Measurements from ENCODE around the gene PA2G4. TPM values are rescaled to one million over a fixed set of nuclear protein-coding genes. Genes with fewer than 3 reads are reported as not detected.
A peak's percentile ranks its signal among the peaks of the same experiment; 100 is the strongest.

The PA2G4 gene
- total and polyA plus RNA-seq, 2 donors (not counting 1 experiment from before 2014, with no cell fraction given): 92.2 to 202 TPM

DNA sequence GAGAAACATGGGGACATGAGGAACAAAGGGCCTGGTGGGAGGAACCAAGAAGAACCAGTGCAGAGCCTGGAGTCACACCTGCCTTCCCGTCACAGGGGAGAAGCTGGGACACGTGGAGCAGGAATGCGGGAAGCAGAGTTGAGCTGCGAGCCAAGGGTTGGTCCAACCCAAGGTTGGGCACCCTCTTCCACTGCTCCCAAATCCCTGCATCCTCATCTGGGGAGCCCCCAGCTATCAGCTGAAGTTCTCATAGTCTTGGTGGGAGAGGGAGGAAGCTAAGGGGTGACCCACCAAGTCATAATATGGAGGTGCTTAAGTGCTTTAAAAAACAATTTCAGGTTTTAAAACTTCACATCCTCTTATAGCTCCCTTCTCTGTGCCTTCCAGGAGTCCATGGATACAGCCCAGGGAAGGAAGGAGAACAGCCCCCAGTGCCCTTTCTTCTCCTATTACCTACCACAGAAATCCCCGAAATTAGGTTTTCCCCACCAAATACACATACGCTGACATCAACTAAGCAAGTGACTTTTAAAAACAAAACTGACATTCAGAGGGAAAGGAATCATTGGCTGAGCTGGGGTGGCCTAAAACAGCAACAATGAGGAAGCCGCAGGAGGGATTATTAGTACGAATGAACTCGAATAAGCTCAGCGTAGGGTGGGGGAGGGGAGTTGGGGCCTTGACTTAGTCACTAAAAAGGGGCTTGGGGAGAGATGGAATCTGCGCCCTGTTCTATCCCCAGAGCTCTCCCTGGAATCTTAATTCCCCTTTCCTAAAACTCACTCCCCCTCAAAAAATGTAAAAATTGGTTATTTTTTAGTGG, 58.3 kb downstream of the PA2G4 start:
- H2AFZ ChIP-seq (ENCODE audit: low read length): no peak overlapping the region
- peaks cover 36% of the 10 kb centered on the region for H3K36me3 ChIP-seq (ENCODE audit: control insufficient read depth, insufficient read depth, low read length)
- no peaks in the 10 kb centered on the region for H3K27me3 ChIP-seq (ENCODE audit: control insufficient read depth, insufficient read depth, low read length)
- peaks cover 39% of the 10 kb centered on the region for H3K79me2 ChIP-seq (ENCODE audit: control insufficient read depth, insufficient read depth, low read length)
- TF ChIP-seq CTCF (conservative IDR thresholded peaks at IDR 0.05 in 1 of 2, IDR thresholded peaks at IDR 0.05 in 1 of 2; ENCODE audit: low read depth in 1 of 2, low read length in 2 of 2) (no peak), EZH2 (IDR thresholded peaks at IDR 0.05; ENCODE audit: low read length, missing control alignments) (no peak)
- peak overlapping the region in 1 of 4 experiments; percentile 7 for H3K4me3 ChIP-seq (replicated peaks in 1 of 4; ENCODE audit: control extremely low read depth in 1 of 4, insufficient read depth in 1 of 4, low read depth in 3 of 4, low read length in 4 of 4)
- peaks cover 1% of the 10 kb centered on the region for H4K20me1 ChIP-seq (ENCODE audit: control insufficient read depth, extremely low read depth, insufficient read depth, low read length)
- no peak overlapping the region for H3K27ac ChIP-seq (ENCODE audit: insufficient read depth, low read length)
- DNase-seq (ENCODE audit: low read depth in 2 of 2): peak in 1 of 2 donors; percentile 6
- H3K9me3 ChIP-seq (ENCODE audit: control insufficient read depth, insufficient read depth, low read depth, low read length): no peaks in the 10 kb centered on the region
- H3K4me2 ChIP-seq (ENCODE audit: extremely low read depth, insufficient read depth, low read length): peak overlapping the region; percentile 23
- no peak overlapping the region for H3K9ac ChIP-seq (ENCODE audit: insufficient read depth, low read length)
- H3K4me1 ChIP-seq (ENCODE audit: control insufficient read depth, extremely low read depth, insufficient read depth, low read length): peaks cover 12% of the 10 kb centered on the region

Other genes with a start within 250 kb of the PA2G4 start
- 28.5 and 38.6 TPM in 2 replicates for gene PYM1, start 176.7 kb upstream of the PA2G4 start, total RNA-seq
- 27.8 and 29.3 TPM in 2 replicates for gene PYM1, start 176.7 kb upstream of the PA2G4 start, polyA plus RNA-seq
- 24.4 and 51.9 TPM in 2 replicates for gene DGKA, start 173.4 kb upstream of the PA2G4 start, total RNA-seq
- 41.4 and 44.7 TPM in 2 replicates for gene DGKA, start 173.4 kb upstream of the PA2G4 start, polyA plus RNA-seq
- gene PMEL, start 138.5 kb upstream of the PA2G4 start, total RNA-seq: 0.26 and 0.50 TPM in 2 replicates
- 0.41 and 0.84 TPM in 2 replicates for gene PMEL, start 138.5 kb upstream of the PA2G4 start, polyA plus RNA-seq
- gene CDK2, start 137.7 kb upstream of the PA2G4 start, total RNA-seq: 12.7 and 14.6 TPM in 2 replicates
- gene CDK2, start 137.7 kb upstream of the PA2G4 start, polyA plus RNA-seq: 32.5 and 43.5 TPM in 2 replicates
- gene RAB5B, start 130.5 kb upstream of the PA2G4 start, total RNA-seq: 46.2 and 55.3 TPM in 2 replicates
- 144 and 193 TPM in 2 replicates for gene RAB5B, start 130.5 kb upstream of the PA2G4 start, polyA plus RNA-seq
- gene SUOX, start 107.3 kb upstream of the PA2G4 start, total RNA-seq: 9.2 and 11.6 TPM in 2 replicates
- gene SUOX, start 107.3 kb upstream of the PA2G4 start, polyA plus RNA-seq: 11.1 and 15.0 TPM in 2 replicates
- 0.51 and 2.0 TPM in 2 replicates for gene IKZF4, start 83.5 kb upstream of the PA2G4 start, total RNA-seq
- gene IKZF4, start 83.5 kb upstream of the PA2G4 start, polyA plus RNA-seq: 3.2 and 3.7 TPM in 2 replicates
- 86.2 and 125 TPM in 2 replicates for gene RPS26, start 62.6 kb upstream of the PA2G4 start, total RNA-seq
- 739 and 1,779 TPM in 2 replicates for gene RPS26, start 62.6 kb upstream of the PA2G4 start, polyA plus RNA-seq
- gene ERBB3, start 24.4 kb upstream of the PA2G4 start, total RNA-seq: 0.66 and 1.3 TPM in 2 replicates
- gene ERBB3, start 24.4 kb upstream of the PA2G4 start, polyA plus RNA-seq: 0.59 and 0.92 TPM in 2 replicates
- 2,664 and 4,175 TPM in 2 replicates for gene RPL41, start 12.1 kb downstream of the PA2G4 start, total RNA-seq
- gene RPL41, start 12.1 kb downstream of the PA2G4 start, polyA plus RNA-seq: 6,961 and 9,604 TPM in 2 replicates
- 5.6 and 7.2 TPM in 2 replicates for gene ZC3H10, start 13.7 kb downstream of the PA2G4 start, total RNA-seq
- 1.8 and 1.9 TPM in 2 replicates for gene ZC3H10, start 13.7 kb downstream of the PA2G4 start, polyA plus RNA-seq
- 261 and 446 TPM in 2 replicates for gene ESYT1, start 23.7 kb downstream of the PA2G4 start, total RNA-seq
- 182 and 260 TPM in 2 replicates for gene ESYT1, start 23.7 kb downstream of the PA2G4 start, polyA plus RNA-seq
- gene MYL6B, start 48.0 kb downstream of the PA2G4 start, total RNA-seq: 71.7 and 98.6 TPM in 2 replicates
- 87.7 and 99.1 TPM in 2 replicates for gene MYL6B, start 48.0 kb downstream of the PA2G4 start, polyA plus RNA-seq
- 1,163 and 1,517 TPM in 2 replicates for gene MYL6, start 53.8 kb downstream of the PA2G4 start, total RNA-seq
- 6,238 and 7,941 TPM in 2 replicates for gene MYL6, start 53.8 kb downstream of the PA2G4 start, polyA plus RNA-seq
- gene SMARCC2, start 84.9 kb downstream of the PA2G4 start, total RNA-seq: 55.5 and 70.8 TPM in 2 replicates
- 60.2 and 69.6 TPM in 2 replicates for gene SMARCC2, start 84.9 kb downstream of the PA2G4 start, polyA plus RNA-seq
- gene RNF41, start 117.4 kb downstream of the PA2G4 start, total RNA-seq: 120 and 199 TPM in 2 replicates
- 88.4 and 99.7 TPM in 2 replicates for gene RNF41, start 117.4 kb downstream of the PA2G4 start, polyA plus RNA-seq
- gene NABP2, start 119.8 kb downstream of the PA2G4 start, total RNA-seq: 25.9 and 29.2 TPM in 2 replicates
- 39.7 and 65.5 TPM in 2 replicates for gene NABP2, start 119.8 kb downstream of the PA2G4 start, polyA plus RNA-seq
- gene SLC39A5, start 125.5 kb downstream of the PA2G4 start, total RNA-seq: not detected in 2 replicates
- not detected in 2 replicates for gene SLC39A5, start 125.5 kb downstream of the PA2G4 start, polyA plus RNA-seq
- 9.0 and 14.9 TPM in 2 replicates for gene ANKRD52, start 153.8 kb downstream of the PA2G4 start, total RNA-seq
- gene ANKRD52, start 153.8 kb downstream of the PA2G4 start, polyA plus RNA-seq: 12.2 and 15.8 TPM in 2 replicates
- gene COQ10A, start 162.4 kb downstream of the PA2G4 start, total RNA-seq: 6.4 and 9.1 TPM in 2 replicates
- gene COQ10A, start 162.4 kb downstream of the PA2G4 start, polyA plus RNA-seq: 14.2 and 16.2 TPM in 2 replicates
- gene CS, start 195.8 kb downstream of the PA2G4 start, total RNA-seq: 70.4 and 117 TPM in 2 replicates
- gene CS, start 195.8 kb downstream of the PA2G4 start, polyA plus RNA-seq: 170 and 228 TPM in 2 replicates
- gene CNPY2, start 211.4 kb downstream of the PA2G4 start, total RNA-seq: 47.3 and 48.2 TPM in 2 replicates
- 124 and 142 TPM in 2 replicates for gene CNPY2, start 211.4 kb downstream of the PA2G4 start, polyA plus RNA-seq
- 18.5 and 25.9 TPM in 2 replicates for gene PAN2, start 229.4 kb downstream of the PA2G4 start, total RNA-seq
- gene PAN2, start 229.4 kb downstream of the PA2G4 start, polyA plus RNA-seq: 11.4 and 17.3 TPM in 2 replicates
- 0.17 TPM in 1 of 2 replicates, not detected in the other for gene IL23A, start 234.3 kb downstream of the PA2G4 start, total RNA-seq
- gene IL23A, start 234.3 kb downstream of the PA2G4 start, polyA plus RNA-seq: 0.12 TPM in 1 of 2 replicates, not detected in the other